GM20431 (cell line): ENCODE results near the gene PRR20E.
"Not testable (repeated sequence)": the region's sequence is repeated elsewhere in the genome, so short reads cannot be mapped to it uniquely, and the experiment has no call there.

Experiments used
- in situ Hi-C: fragments of 300-500 bp; cut with MseI, MboI; formaldehyde crosslinking; loops from one replicate; pipeline ENCODE4 v1.15.0; 2020; ENCODE audit warnings: low sequenced_read_pairs; ENCODE audit not compliant: unreplicated experiment

Gene PRR20E

DNA sequence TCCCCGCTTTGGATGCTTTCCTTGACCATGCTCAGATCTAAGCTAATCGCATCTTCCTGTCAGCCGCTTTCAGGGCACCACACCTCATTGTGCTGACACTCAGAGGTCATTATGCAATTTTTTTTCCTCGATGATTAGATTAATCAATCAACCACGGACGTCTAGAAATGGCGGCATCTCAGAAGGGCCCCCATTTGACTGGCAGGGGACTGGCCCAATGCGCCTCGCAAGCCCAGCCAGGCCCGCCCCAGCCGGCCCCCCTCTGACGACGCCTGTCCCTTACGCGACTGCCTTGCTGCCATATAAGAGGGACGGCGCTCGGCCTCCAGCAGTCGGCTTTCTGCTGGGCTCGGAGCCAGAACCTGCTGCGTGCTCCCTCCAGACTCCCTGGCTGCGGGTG lies at the start of gene PRR20E:
Gene PRR20E (plus strand): TSS at position 301 of the 400 bp plus-strand sequence. CDS start 387 bp downstream, outside the sequence.
- in situ Hi-C loops: not testable (repeated sequence)

DNA sequence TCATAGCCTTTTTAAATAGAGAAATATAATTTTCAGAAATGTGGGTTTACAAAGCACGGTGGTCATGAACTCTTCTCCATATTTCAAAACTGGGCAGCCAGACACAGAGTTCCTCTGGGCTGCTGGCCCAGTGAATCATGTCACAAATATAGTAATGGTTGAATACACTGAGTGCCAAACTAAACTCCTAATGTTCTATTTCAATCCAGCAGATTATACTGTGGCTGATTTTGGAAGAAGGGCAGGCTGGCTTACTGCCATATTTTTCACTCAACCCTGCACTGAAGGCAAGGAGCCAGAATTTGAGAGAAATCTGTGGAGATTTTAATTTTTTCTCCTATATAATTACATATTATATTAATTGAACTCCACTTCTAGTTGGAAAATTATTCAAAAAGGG lies 43.3 kb upstream of the PRR20E start:
- in situ Hi-C loops: no loop called here

DNA sequence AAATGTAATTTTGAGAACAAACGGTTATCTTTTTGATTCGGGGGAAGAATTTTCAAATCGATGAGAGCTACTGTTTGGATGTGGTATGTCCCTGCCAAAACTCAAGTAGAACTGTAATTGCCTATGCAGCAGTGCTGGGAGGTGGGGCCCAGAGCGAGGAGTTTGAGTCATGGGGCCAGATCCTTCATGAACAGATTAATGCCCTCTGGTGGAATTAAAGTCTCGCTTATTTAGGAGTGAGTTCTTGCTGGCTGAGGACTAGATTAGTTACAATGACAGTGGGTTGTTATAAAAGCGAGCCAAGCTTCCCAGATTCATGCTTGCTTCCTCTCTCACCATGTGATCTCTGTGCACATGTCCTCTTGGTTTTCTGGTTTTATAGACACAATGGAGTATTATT lies 38.1 kb upstream of the PRR20E start:
- in situ Hi-C loops: no loop called here

DNA sequence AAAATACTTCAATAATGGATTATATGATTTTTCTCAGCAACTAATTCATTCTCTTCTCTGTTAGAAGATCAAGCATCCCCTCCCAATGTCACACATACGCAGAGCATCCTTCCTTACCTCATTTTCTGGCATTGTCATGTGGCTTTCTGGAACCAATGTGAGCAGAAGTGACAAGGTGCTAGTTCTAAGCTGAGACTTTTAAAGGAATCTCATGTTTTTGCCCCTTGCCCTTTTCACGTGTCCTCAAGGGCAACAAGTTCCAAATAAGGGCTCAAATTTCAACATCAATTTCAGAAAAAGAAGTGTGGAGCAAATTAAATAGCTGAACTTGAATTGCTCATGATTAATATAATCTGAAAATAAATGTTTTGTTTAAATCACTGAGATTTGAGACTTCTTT lies 30.9 kb upstream of the PRR20E start:
- in situ Hi-C loops: no loop called here

DNA sequence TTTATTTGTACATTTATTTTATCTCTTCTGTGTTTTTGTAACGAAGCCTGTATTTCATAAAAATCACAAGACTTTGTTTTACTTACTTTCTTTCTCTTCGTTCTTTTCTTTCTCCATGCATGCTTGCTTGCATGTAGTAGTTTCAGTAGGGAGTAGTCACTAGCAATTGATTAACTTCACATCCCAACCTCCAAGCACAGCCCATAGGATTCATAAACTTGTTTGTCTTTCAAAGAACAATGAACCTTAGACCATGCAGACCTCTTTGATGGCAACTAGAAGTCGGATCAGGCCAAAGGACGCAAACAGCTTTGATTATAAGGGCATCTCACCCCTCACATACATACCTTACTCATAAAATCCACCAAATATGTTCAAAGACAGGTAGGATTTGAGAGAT lies 29.4 kb upstream of the PRR20E start:
- in situ Hi-C loops: no loop called here

DNA sequence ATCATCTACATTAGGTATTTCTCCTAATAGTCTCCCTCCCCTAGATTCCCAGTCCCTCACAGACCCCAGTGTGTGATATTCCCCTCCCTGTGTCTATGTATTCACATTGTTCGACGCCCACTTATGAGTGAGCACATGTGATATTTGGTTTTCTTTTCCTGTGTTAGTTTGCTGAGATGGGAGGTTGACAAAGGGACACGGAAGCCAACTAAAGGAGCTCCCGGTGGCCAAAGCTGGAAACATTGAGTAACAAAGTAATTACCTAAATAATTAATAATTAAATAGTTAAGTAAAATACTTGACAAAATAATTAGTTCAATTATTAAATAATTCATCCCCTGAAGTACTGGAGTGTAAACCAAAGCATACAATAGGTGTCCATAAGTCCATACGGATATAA lies 28.0 kb upstream of the PRR20E start:
- in situ Hi-C loops: no loop called here

DNA sequence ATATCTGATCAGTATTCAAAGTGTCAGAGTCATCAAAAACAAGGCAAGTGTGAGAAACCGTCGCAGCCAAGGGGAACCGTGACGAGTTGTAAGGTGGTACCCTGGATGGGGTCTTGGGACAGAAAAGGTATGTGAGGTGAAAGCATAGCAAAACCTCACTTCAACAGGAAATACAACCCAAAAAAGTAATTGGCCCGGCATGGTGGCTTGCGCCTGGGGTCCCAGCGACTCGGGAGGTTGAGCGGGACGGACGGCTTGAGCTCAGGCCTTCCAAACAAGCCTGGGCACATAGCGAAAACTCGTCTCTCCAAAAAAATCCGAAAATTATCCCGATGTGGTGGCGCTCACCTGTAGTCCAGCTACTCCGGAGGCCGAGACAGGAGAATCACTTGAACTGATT lies 27.2 kb upstream of the PRR20E start:
- in situ Hi-C loops: not testable (repeated sequence)

DNA sequence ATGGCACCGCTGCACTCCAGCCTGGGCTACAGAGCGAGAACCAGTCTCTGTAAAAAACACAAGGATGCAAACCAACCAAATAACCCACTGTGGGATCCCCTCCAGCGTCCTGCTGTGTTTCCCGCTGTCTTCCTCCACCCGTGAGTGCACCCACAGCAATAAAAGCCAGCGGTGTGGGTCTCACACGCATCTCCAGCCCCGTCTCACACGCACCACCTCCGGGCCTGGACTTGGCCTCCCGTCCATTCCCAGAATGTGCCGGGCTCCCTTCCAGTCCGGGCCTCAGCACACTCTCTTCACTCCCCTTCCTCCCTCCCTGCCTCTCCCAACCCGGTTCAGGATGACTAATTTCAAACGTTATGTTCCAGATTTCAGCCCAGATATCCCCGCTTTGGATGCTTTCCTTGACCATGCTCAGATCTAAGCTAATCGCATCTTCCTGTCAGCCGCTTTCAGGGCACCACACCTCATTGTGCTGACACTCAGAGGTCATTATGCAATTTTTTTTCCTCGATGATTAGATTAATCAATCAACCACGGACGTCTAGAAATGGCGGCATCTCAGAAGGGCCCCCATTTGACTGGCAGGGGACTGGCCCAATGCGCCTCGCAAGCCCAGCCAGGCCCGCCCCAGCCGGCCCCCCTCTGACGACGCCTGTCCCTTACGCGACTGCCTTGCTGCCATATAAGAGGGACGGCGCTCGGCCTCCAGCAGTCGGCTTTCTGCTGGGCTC lies 26.6 kb upstream of the PRR20E start, which contains the start of gene PRR20A:
Gene PRR20A (plus strand): TSS at position 684 of the 734 bp plus-strand sequence. CDS start 387 bp downstream, outside the sequence.
- in situ Hi-C loops: not testable (repeated sequence)

DNA sequence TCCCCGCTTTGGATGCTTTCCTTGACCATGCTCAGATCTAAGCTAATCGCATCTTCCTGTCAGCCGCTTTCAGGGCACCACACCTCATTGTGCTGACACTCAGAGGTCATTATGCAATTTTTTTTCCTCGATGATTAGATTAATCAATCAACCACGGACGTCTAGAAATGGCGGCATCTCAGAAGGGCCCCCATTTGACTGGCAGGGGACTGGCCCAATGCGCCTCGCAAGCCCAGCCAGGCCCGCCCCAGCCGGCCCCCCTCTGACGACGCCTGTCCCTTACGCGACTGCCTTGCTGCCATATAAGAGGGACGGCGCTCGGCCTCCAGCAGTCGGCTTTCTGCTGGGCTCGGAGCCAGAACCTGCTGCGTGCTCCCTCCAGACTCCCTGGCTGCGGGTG lies 19.8 kb upstream of the PRR20E start, which contains the start of gene PRR20B:
Gene PRR20B (plus strand): TSS at position 301 of the 400 bp plus-strand sequence. CDS start 387 bp downstream, outside the sequence.
- in situ Hi-C loops: not testable (repeated sequence)

DNA sequence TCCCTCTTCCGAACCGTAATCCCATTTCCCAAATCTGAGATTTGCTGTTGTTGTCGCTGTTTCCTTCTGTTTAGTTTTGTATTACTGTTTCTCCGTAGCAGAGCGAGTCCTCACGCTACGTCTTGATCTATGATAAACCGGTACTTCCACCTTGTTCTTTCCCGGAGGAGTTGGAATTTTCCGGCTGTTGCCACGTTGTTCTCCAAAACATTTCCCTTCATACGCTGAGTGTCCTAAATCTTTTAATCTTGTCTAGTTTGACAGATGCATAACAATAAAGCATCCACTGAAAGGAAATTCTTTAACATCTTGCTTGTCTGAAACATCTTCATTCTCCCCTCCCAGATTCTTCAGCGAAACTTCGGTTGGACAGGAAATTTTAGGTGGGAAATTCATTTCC lies 18.9 kb upstream of the PRR20E start:
- in situ Hi-C loops: not testable (repeated sequence)

DNA sequence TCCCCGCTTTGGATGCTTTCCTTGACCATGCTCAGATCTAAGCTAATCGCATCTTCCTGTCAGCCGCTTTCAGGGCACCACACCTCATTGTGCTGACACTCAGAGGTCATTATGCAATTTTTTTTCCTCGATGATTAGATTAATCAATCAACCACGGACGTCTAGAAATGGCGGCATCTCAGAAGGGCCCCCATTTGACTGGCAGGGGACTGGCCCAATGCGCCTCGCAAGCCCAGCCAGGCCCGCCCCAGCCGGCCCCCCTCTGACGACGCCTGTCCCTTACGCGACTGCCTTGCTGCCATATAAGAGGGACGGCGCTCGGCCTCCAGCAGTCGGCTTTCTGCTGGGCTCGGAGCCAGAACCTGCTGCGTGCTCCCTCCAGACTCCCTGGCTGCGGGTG lies 13.2 kb upstream of the PRR20E start, which contains the start of gene PRR20C:
Gene PRR20C (plus strand): TSS at position 301 of the 400 bp plus-strand sequence. CDS start 387 bp downstream, outside the sequence.
- in situ Hi-C loops: not testable (repeated sequence)

DNA sequence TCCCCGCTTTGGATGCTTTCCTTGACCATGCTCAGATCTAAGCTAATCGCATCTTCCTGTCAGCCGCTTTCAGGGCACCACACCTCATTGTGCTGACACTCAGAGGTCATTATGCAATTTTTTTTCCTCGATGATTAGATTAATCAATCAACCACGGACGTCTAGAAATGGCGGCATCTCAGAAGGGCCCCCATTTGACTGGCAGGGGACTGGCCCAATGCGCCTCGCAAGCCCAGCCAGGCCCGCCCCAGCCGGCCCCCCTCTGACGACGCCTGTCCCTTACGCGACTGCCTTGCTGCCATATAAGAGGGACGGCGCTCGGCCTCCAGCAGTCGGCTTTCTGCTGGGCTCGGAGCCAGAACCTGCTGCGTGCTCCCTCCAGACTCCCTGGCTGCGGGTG lies 6.7 kb upstream of the PRR20E start, which contains the start of gene PRR20D:
Gene PRR20D (plus strand): TSS at position 301 of the 400 bp plus-strand sequence. CDS start 387 bp downstream, outside the sequence.
- in situ Hi-C loops: not testable (repeated sequence)

DNA sequence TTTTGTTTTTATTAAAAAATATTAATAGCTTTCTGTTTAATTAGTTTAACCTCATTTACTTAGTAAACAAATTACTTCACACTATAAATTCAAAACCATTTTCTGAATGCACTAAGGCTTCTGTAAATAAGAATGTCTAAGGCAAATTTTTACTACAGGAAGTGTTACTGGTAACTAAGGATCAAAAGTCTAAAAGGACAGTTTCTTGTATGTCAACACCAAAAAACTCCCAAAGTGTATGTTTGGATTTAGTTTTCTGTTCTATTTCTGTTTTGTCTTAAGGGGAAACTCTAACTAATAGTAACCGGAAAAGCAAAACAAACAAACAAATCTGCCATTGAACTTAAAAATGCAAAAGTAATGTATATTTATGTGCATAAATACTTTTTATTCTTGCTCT lies 24.7 kb downstream of the PRR20E start:
- in situ Hi-C loops: no loop called here

DNA sequence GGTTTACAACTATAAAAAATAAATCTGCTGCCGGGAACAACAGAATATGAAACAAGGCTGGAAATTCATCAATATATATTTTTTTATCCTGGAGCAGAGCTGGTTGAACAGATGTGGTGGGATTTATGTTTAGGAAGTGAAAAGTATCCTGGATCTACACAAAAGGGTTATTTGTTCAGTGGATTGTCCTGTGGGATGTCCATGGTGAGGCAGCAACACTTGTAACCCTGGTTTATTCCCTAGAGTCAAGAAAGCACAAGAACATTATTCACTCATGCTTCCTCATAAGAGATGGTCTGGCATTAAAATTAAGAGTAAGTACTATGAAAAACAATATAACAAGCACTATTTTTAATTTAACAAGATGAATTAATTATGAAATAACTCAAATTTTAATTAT lies 46.0 kb downstream of the PRR20E start:
- in situ Hi-C loops: no loop called here
